Activated T-helper 1 cell treated with anti-CD3 and anti-CD28 coated beads, Interleukin-12 subunit alpha, Interleukin-12 subunit beta, Interleukin-2, Interleukin-4 antibody, amounts not matched to agents 30 ng/mL and 10 ng/mL and 1 ng/mL, durations not matched to agents 14 hours and 24 hours and 36 hours (primary cell): ENCODE results near the gene CCDC107. TPM values are rescaled to one million over a fixed set of nuclear protein-coding genes. Genes with fewer than 3 reads are reported as not detected.
"Not testable (repeated sequence)": the region's sequence is repeated elsewhere in the genome, so short reads cannot be mapped to it uniquely, and the experiment has no call there.

Source experiments
- DNase-seq: peaks from one replicate; pipeline ENCODE4 v3.0.0; 2021; ENCODE audit warnings: low spot score
- H3K27ac Mint-ChIP-seq: one replicate; pipeline ENCODE4 v1.8.0; 2021; ENCODE audit warnings: mild to moderate bottlenecking, mixed read lengths
- H3K27me3 Mint-ChIP-seq: one replicate; pipeline ENCODE4 v1.8.0; 2022; ENCODE audit warnings: mild to moderate bottlenecking, moderate library complexity, mixed read lengths; ENCODE audit not compliant: insufficient read depth
- H3K36me3 Mint-ChIP-seq: one replicate; pipeline ENCODE4 v1.8.0; 2021; ENCODE audit warnings: low read depth, mixed read lengths
- H3K4me1 Mint-ChIP-seq: one replicate; pipeline ENCODE4 v1.8.0; 2021; ENCODE audit warnings: low read depth, mixed read lengths
- H3K4me3 Mint-ChIP-seq: one replicate; pipeline ENCODE4 v1.8.0; 2021; ENCODE audit warnings: mild to moderate bottlenecking, moderate library complexity, mixed read lengths
- H3K9me3 Mint-ChIP-seq: one replicate; pipeline ENCODE4 v1.8.0; 2021; ENCODE audit warnings: mixed read lengths
- intact Hi-C: fragments of 100-400 bp; cut with micrococcal nuclease; formaldehyde crosslinking; loops from one replicate; pipeline ENCODE4 v1.15.1; 2024
- total RNA-seq: library from RNA; stranded (reverse); gene quantifications from 2 replicates; pipeline ENCODE4 v1.2.3, GENCODE V29; 2022

The CCDC107 gene, protein sequence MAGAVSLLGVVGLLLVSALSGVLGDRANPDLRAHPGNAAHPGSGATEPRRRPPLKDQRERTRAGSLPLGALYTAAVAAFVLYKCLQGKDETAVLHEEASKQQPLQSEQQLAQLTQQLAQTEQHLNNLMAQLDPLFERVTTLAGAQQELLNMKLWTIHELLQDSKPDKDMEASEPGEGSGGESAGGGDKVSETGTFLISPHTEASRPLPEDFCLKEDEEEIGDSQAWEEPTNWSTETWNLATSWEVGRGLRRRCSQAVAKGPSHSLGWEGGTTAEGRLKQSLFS
- total RNA-seq = 20.6 and 24.0 TPM in 2 replicates

DNA sequence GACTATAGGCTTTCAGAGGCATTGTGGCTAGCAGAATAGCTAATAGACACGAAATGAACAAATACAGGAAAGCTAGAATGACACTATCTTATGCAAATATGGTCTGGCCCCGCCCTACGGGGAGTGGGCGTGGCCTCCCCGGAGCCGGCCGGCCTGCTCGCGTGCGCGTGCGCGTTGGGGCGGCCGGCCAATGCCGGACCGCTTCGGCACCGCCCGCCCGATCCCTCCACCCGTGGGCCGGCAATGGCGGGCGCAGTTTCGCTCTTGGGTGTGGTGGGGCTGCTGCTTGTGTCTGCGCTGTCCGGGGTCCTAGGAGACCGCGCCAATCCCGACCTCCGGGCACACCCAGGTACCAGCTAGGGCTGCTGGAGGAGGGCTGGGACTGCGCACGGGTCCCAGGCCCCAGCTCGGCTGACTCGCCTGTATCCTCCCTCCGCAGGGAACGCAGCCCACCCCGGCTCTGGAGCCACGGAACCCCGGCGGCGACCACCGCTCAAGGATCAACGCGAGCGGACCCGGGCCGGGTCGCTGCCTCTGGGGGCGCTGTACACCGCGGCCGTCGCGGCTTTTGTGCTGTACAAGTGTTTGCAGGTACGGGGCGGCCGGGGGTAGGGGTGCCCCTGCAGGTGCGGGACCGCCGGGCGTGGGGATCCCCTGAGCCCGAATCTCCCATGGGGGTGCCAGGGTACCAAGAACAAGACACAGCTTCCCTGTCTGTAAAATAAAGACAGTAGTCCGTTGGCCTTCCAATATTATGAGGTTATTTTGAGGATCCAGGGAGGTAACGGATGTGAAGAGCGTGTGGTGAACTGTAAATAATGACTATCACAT is at the start of gene CCDC107:
TSS of gene CCDC107 (plus strand) at position 156 of the 831 bp plus-strand sequence. CDS start at position 244, 88 bp downstream.
- H3K4me3 Mint-ChIP-seq = peak within 1 kb of the TSS; percentile 84
- peaks cover 66% of the 10 kb centered on the region for H3K4me1 Mint-ChIP-seq
- H3K36me3 Mint-ChIP-seq = peaks cover 26% of the 10 kb centered on the region
- intact Hi-C loops = loop anchor here (1.0 to 2.0 kb wide), 3 partner anchors 32 to 156 kb away; partner anchors contain the start of gene HINT2
- DNase-seq = peak; percentile 80
- peak within 1 kb of the TSS; percentile 99 for H3K27ac Mint-ChIP-seq
- peaks cover 2% of the 10 kb centered on the region for H3K27me3 Mint-ChIP-seq
- no peaks in the 10 kb centered on the region for H3K9me3 Mint-ChIP-seq

DNA sequence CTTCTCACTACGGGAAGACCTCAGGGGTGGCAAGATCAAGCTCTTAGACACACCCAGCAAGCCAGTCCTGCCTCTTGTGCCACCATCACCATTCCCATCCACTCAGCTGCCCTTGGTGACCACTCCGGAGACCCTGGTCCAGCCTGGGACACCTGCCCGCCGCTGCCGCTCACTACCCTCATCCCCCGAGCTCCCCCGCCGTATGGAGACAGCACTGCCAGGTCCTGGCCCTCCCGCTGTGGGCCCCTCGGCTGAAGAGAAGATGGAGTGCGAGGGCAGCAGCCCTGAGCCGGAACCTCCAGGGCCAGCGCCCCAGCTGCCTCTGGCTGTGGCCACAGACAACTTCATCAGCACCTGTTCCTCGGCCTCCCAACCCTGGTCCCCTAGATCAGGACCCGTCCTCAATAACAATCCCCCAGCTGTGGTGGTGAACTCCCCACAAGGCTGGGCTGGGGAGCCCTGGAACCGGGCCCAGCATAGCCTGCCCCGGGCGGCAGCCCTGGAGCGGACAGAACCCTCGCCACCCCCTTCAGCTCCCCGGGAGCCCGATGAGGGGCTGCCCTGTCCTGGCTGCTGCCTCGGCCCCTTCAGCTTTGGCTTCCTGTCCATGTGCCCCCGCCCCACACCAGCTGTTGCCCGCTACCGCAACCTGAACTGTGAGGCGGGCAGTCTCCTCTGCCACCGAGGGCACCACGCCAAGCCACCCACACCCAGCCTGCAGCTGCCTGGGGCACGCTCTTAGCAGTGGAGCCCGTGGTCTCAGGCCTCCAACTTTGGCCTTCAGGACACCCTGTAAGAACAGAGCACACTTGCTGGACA is 48.9 kb upstream of the CCDC107 start:
- H3K4me3 Mint-ChIP-seq = no peak overlapping the region
- H3K9me3 Mint-ChIP-seq = no peaks in the 10 kb centered on the region
- H3K4me1 Mint-ChIP-seq = peaks cover 28% of the 10 kb centered on the region
- H3K27ac Mint-ChIP-seq = no peak overlapping the region
- H3K27me3 Mint-ChIP-seq = peaks cover 2% of the 10 kb centered on the region
- H3K36me3 Mint-ChIP-seq = peaks cover 28% of the 10 kb centered on the region
- DNase-seq = no peak
- intact Hi-C loops = no loop called here

DNA sequence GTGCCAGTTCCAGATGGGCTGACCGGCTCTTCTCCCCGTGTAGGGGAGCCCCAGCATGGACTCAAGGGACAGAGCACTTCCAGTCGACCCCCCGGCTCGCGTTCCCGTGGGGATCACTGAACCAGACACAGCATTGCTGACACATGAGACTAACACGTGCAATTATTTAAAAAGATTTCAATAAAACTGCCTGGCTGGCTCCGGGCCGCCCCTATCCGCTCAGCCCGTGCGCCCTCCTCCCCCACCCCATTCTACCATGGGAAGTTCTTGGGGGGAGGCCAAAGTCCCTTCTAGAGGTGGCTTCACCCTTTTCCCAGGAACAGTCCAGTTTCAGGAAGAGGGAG is 48.3 kb upstream of the CCDC107 start:
- intact Hi-C loops = no loop called here
- no peaks in the 10 kb centered on the region for H3K9me3 Mint-ChIP-seq
- DNase-seq = no peak
- H3K36me3 Mint-ChIP-seq = peaks cover 30% of the 10 kb centered on the region
- no peaks in the 10 kb centered on the region for H3K27me3 Mint-ChIP-seq
- H3K4me3 Mint-ChIP-seq = no peak overlapping the region
- H3K27ac Mint-ChIP-seq = no peak overlapping the region
- H3K4me1 Mint-ChIP-seq = peaks cover 25% of the 10 kb centered on the region

DNA sequence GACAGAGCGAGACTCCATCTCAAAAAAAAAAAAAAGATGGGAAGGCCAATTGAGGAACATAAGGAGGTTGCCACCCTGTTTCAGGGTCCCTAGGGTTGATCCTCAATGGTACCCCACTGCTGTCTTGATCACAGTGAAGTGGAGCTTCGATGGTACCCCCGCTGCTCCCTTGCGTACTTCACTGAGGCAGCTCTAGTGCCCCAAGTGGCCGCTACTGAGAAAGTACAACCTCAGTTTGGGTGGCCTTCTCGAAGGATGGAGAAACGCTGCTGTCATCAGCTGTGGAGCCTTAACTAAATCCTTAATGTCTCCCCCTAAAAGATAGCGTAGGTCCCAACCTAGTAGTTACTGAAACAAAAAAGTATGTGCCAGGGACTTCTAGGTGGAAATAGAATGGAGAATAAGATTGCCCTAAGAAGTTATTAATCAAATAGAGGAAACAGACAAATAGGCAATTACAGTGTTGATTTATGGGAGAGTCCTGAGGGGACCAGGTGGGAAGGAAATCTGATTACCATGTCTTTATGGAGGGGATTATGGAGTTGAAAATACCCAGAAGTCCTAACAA is 46.8 kb upstream of the CCDC107 start:
- no peaks in the 10 kb centered on the region for H3K27me3 Mint-ChIP-seq
- peaks cover 36% of the 10 kb centered on the region for H3K4me1 Mint-ChIP-seq
- no peaks in the 10 kb centered on the region for H3K9me3 Mint-ChIP-seq
- H3K4me3 Mint-ChIP-seq = no peak overlapping the region
- no peak overlapping the region for H3K27ac Mint-ChIP-seq
- H3K36me3 Mint-ChIP-seq = peaks cover 30% of the 10 kb centered on the region
- intact Hi-C loops = no loop called here
- DNase-seq = peak; percentile 41

DNA sequence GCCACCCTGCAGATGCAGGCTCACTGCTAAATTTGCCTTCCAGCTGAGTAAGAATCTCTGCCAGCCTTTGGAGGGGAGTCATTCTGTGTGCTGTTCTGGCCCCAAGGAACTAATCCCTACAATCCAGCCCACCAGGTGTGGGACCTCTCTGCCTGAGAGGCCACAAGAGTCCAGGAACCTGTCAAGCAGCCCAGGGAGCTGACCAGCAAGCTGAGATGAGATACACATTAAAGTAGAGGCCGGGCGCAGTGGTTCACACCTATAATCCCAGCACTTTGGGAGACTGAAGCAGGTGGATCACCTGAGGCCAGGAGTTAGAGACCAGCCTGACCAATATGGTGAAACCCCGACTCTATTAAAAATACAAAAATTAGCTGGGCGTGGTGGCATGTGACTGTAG is 46.0 kb upstream of the CCDC107 start:
- H3K27ac Mint-ChIP-seq, DNase-seq, H3K9me3 Mint-ChIP-seq, intact Hi-C loops, H3K4me3 Mint-ChIP-seq, H3K27me3 Mint-ChIP-seq: not testable (repeated sequence)
- Mint-ChIP-seq H3K4me1 (peaks cover 36% of the 10 kb centered on the region), H3K36me3 (peaks cover 26% of the 10 kb centered on the region)

DNA sequence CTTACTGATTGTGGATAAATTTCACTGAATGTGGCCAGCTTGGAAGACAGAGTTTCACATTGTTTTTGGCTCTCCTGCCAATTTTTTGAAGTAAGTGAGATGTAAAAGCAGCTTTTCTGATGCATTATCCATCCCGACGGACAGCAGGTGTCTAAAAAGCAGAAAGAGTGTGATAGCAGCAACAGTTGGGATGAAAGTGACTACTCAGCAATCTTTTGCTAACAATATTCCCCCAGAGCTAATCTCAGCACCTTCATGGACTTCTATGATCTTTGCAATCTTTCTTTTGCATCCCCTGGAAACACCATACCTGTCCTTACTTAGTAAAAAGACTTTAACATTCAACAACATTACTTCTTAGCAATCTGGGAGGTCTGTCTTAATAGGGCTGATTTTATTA is 45.2 kb upstream of the CCDC107 start:
- no peak for DNase-seq
- peaks cover 20% of the 10 kb centered on the region for H3K36me3 Mint-ChIP-seq
- H3K4me1 Mint-ChIP-seq = peaks cover 38% of the 10 kb centered on the region
- no peak overlapping the region for H3K27ac Mint-ChIP-seq
- intact Hi-C loops = no loop called here
- no peaks in the 10 kb centered on the region for H3K27me3 Mint-ChIP-seq
- H3K9me3 Mint-ChIP-seq = no peaks in the 10 kb centered on the region
- no peak overlapping the region for H3K4me3 Mint-ChIP-seq

DNA sequence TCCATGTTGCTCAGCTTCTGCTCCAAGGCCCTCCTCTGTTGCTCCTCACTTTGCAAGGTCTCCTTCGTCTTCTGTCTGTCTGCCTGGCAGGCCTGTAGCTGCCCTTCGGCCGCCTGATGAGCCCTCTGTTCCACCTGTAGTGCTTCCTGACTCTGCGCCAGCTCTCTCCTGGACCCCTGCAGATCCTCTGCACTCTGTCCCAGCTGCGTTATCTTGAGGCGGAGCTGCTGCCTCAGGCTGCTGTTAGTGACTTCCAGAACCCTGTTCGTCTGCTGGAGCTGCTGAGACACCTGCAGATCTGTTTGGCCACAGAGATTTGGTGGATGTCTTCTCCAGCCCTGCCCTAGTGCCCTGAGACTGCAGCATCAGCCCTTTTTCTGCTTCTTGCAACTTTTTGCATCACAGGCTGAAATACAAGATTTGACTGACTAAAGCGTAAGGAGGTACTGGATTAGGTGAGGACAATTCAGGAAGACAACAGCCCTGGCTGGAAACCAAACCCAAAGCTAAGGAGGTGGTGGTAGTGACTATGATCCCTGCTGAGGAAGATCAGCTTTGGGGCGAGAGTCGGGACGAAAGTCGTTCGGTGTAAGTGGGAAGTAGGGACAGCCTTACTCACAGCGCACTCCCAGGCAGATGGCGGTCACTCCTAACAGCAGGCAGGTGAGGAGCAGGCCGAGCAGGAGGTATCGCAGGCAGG is 42.0 kb upstream of the CCDC107 start:
- H3K4me3 Mint-ChIP-seq = peak overlapping the region; percentile 69
- intact Hi-C loops = loop anchor here (5.0 kb wide), 1 partner anchor 211 kb away; the partner anchor contains the start of genes FAM221B and TMEM8B
- peaks cover 2% of the 10 kb centered on the region for H3K27me3 Mint-ChIP-seq
- peak overlapping the region; percentile 60 for H3K27ac Mint-ChIP-seq
- H3K4me1 Mint-ChIP-seq = peaks cover 67% of the 10 kb centered on the region
- no peaks in the 10 kb centered on the region for H3K9me3 Mint-ChIP-seq
- peaks cover 10% of the 10 kb centered on the region for H3K36me3 Mint-ChIP-seq
- no peak for DNase-seq

DNA sequence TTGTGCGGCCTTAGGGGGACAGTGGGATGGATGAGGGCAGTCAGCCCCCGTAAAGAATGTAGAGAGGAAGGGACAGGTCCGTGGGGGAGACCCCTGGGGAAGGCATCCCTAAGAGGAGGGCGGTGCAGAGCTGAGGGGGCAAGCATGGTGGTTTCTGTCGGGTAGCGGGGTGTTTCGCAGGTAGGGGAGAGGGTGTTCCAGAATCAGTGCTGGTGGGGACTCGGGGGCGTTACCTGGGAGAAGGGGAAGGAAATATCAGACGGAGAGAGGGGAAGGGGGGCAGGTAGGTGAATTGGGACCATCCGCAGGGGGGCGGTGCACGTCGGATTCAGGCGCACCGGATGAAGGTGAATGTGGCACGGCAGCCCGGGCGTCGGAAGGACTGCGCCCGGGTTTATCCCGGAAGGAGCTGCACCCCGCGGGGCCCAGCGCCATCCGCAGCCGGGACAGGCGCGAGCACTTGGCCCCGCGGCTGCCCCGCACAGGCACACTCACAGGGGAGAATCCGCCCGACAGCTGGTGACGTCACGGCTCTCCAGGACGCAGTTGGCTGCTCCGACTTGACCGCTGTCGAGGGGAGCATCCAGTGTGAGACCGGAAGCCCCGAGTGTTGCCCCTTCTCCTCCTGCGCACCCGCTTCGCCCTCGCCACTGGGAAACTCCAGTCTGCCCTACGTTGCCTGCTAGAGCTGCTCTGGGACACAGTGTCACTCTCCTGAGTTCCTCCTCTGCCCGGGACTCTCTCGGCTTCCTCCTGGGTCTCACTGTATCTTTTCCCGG is 41.2 kb upstream of the CCDC107 start:
- peaks cover 4% of the 10 kb centered on the region for H3K36me3 Mint-ChIP-seq
- intact Hi-C loops = loop anchor here (5.0 kb wide), 1 partner anchor 210 kb away; the partner anchor contains the start of genes FAM221B and TMEM8B
- peak overlapping the region; percentile 69 for H3K4me3 Mint-ChIP-seq
- H3K9me3 Mint-ChIP-seq = no peaks in the 10 kb centered on the region
- peak; percentile 57 for DNase-seq
- H3K27me3 Mint-ChIP-seq = peaks cover 2% of the 10 kb centered on the region
- peaks cover 65% of the 10 kb centered on the region for H3K4me1 Mint-ChIP-seq
- H3K27ac Mint-ChIP-seq = peak overlapping the region; percentile 92

DNA sequence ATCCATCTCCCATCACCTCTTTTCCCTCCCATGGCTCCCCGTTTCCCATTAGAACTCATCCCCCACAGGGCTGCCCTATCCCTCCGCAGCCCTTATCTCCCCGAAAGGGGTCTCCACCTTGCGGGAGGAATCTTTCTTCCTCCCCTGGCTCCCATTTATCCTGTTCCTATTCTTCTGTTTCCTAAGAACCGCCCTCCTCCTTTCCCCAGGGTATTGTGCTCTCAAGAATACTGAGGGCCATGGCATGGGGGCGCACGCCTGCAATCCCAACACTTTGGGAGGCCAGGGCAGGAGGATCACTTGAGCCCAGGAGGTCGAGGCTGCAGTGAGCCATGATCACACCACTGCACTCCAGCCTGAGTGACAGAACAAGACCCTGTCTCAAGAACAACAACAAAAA is 40.5 kb upstream of the CCDC107 start:
- no peak for DNase-seq
- H3K4me3 Mint-ChIP-seq = peak overlapping the region; percentile 69
- no peaks in the 10 kb centered on the region for H3K9me3 Mint-ChIP-seq
- H3K4me1 Mint-ChIP-seq = peaks cover 69% of the 10 kb centered on the region
- H3K27ac Mint-ChIP-seq = peak overlapping the region; percentile 92
- intact Hi-C loops = loop anchor here (5.0 kb wide), 1 partner anchor 210 kb away; the partner anchor contains the start of genes FAM221B and TMEM8B
- peaks cover 4% of the 10 kb centered on the region for H3K36me3 Mint-ChIP-seq
- peaks cover 2% of the 10 kb centered on the region for H3K27me3 Mint-ChIP-seq

DNA sequence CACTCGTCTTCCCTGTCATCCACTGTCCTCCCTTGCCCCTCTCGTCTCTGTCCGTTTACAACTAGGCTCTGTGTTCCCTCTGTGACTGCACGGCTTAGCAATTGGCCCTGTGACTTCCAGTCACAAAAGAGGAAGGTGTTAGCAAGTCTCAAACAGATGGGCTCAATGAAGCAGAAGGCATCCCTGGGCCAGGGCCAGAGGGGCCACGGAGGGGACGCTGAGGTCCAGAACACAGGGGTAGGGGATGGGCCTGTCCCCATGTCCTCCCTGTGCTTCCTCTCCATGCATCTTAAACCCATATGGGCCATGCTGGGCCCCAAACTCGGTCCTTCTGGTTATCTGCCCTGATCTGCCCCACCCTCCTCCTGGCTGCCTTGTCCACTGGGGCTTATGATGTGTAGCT is 39.8 kb upstream of the CCDC107 start, which contains the start of gene CD72:
TSS of gene CD72 (minus strand) at position 89 of the 403 bp plus-strand sequence. CDS start 110 bp downstream, outside the sequence.
- DNase-seq = no peak
- Mint-ChIP-seq H3K27ac (peak within 1 kb of the TSS; percentile 92), H3K9me3 (no peaks in the 10 kb centered on the region), H3K4me1 (peaks cover 69% of the 10 kb centered on the region), H3K36me3 (peaks cover 3% of the 10 kb centered on the region), H3K4me3 (peak within 1 kb of the TSS; percentile 69), H3K27me3 (peaks cover 2% of the 10 kb centered on the region)
- intact Hi-C loops = loop anchor here (2.0 to 5.0 kb wide), 2 partner anchors 110 to 209 kb away; partner anchors contain the start of genes FAM221B and TMEM8B
